CD4-positive, alpha-beta T cell treated with Interferon alpha-2 for 1 hour (primary cell): Measurements from ENCODE around the gene CFDP1.
"Not testable (repeated sequence)": the region's sequence is repeated elsewhere in the genome, so short reads cannot be mapped to it uniquely, and the experiment has no call there.

Source experiments
- DNase-seq, 2 donors: peaks; one replicate each; pipeline ENCODE4 v3.0.0-alpha.2; 2020 to 2022

The CFDP1 gene

GRCh38 chr16:75432828-75433731 is at the start of gene CFDP1:
Gene CFDP1 (minus strand): TSS chr16:75433503. CDS start chr16:75433352, 151 bp downstream.
- peak; percentile 94 to 96 for DNase-seq

- DNase-seq, result no peak
Observed at GRCh38 chr16:75482434-75483205, 49.3 kb upstream of the CFDP1 start.

- DNase-seq, result no peak
Observed at GRCh38 chr16:75481475-75481874, 48.2 kb upstream of the CFDP1 start.

- DNase-seq, result no peak
Observed at GRCh38 chr16:75479421-75479990, 46.2 kb upstream of the CFDP1 start.

GRCh38 chr16:75478480-75479345 is 45.4 kb upstream of the CFDP1 start:
- DNase-seq, result no peak

- DNase-seq, result peak in 1 of 2 donors; percentile 17
Observed at GRCh38 chr16:75477680-75478473, 44.6 kb upstream of the CFDP1 start.

- no peak for DNase-seq
Observed at GRCh38 chr16:75476817-75477216, 43.5 kb upstream of the CFDP1 start.

- no peak for DNase-seq
Observed at GRCh38 chr16:75475420-75475847, 42.1 kb upstream of the CFDP1 start.

GRCh38 chr16:75472908-75473877 is 39.9 kb upstream of the CFDP1 start:
- no peak for DNase-seq

GRCh38 chr16:75471723-75472633 is 38.7 kb upstream of the CFDP1 start:
- DNase-seq, result peak; percentile 37 to 63

- no peak for DNase-seq
Observed at GRCh38 chr16:75466760-75467159, 33.5 kb upstream of the CFDP1 start.

- peak; percentile 98 to 99 for DNase-seq
Observed at GRCh38 chr16:75464122-75464918, 31.0 kb upstream of the CFDP1 start, which contains the start of gene TMEM170A. Gene TMEM170A (minus strand): TSS chr16:75464689. CDS start chr16:75464600, 89 bp downstream.

- DNase-seq, result not testable (repeated sequence)
Observed at GRCh38 chr16:75463389-75464121, 30.3 kb upstream of the CFDP1 start.

- peak in 1 of 2 donors; percentile 59 for DNase-seq
Observed at GRCh38 chr16:75462806-75463205, 29.5 kb upstream of the CFDP1 start.

- no peak for DNase-seq
Observed at GRCh38 chr16:75461575-75461974, 28.3 kb upstream of the CFDP1 start.

GRCh38 chr16:75460446-75460845 is 27.1 kb upstream of the CFDP1 start:
- no peak for DNase-seq

GRCh38 chr16:75459691-75460090 is 26.4 kb upstream of the CFDP1 start:
- DNase-seq, result no peak
